Thyroid gland (tissue), 4 donors: ENCODE data around the gene ALX1.

Experiments
- POLR2A ChIP-seq, 2 donors: fragments of 450-650 bp; IDR thresholded peaks; one replicate each; pipeline ENCODE4 v1.6.1; 2017; ENCODE audit warnings: antibody characterized with exemption in 2 of 2, mild to moderate bottlenecking in 2 of 2, moderate library complexity in 1 of 2
- TF ChIP-seq, protein P1 (sequence below), 6 experiments: fragments of 200-600 bp in 3 of 6; fragments of 450-650 bp in 3 of 6; sonication (generic) in 3 of 6; IDR thresholded peaks; one replicate each; pipeline ENCODE4 v1.5.1; 2016 to 2019; ENCODE audit warnings: antibody characterized with exemption in 6 of 6, mild to moderate bottlenecking in 2 of 6, inconsistent platforms in 1 of 6, moderate library complexity in 1 of 6

- no peak for TF ChIP-seq POLR2A (IDR thresholded peaks at IDR 0.05)
- TF ChIP-seq, protein P1, sequence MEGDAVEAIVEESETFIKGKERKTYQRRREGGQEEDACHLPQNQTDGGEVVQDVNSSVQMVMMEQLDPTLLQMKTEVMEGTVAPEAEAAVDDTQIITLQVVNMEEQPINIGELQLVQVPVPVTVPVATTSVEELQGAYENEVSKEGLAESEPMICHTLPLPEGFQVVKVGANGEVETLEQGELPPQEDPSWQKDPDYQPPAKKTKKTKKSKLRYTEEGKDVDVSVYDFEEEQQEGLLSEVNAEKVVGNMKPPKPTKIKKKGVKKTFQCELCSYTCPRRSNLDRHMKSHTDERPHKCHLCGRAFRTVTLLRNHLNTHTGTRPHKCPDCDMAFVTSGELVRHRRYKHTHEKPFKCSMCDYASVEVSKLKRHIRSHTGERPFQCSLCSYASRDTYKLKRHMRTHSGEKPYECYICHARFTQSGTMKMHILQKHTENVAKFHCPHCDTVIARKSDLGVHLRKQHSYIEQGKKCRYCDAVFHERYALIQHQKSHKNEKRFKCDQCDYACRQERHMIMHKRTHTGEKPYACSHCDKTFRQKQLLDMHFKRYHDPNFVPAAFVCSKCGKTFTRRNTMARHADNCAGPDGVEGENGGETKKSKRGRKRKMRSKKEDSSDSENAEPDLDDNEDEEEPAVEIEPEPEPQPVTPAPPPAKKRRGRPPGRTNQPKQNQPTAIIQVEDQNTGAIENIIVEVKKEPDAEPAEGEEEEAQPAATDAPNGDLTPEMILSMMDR (IDR thresholded peaks at IDR 0.05) = no peak
Observed at GRCh38 chr12:85296362-85296761, 16.3 kb downstream of the ALX1 start.
